Panc1 (cell line): ENCODE results near the gene SPATA1. TPM values are rescaled to one million over a fixed set of nuclear protein-coding genes. Genes with fewer than 3 reads are reported as not detected.
A peak's percentile ranks its signal among the peaks of the same experiment; 100 is the strongest.

Experiments used
- ATAC-seq: fragments of 200-7000 bp; cut with Tn5 transposase; 2 replicates; pipeline ENCODE4 v1.9.1; 2020; ENCODE audit warnings: mild to moderate bottlenecking, moderate library complexity
- BruUV-seq: library from RNA; stranded (reverse); fragments of 400-500 nt; replicated peaks from 2 replicates; lab custom pipeline; 2021; lab: Mats Ljungman, UMichigan
- CTCF ChIA-PET: fragments of 300-600 bp; sonication (Branson Sonifier 250); formaldehyde crosslinking; loops from one replicate; lab custom pipeline; 2022; ENCODE audit warnings: antibody characterized with exemption; lab: Charles Lee
- POLR2A ChIA-PET: fragments of 300-600 bp; sonication (Branson Sonifier 250); formaldehyde crosslinking; loops from one replicate; lab custom pipeline; 2022; ENCODE audit warnings: antibody characterized with exemption; lab: Charles Lee
- DNase-seq: peaks from one replicate; pipeline ENCODE4 v3.0.0-alpha.2; 2010; ENCODE audit warnings: low read depth, low spot score
- H3K27ac ChIP-seq: 2 replicates; pipeline ENCODE4 v1.5.1; 2011; ENCODE audit warnings: mild to moderate bottlenecking, low read length, inconsistent platforms
- H3K27me3 ChIP-seq: fragments of 200-500 bp; sonication (Bioruptor generic); 2 replicates; pipeline ENCODE4 v1.6.0; 2014; ENCODE audit warnings: low read length, inconsistent platforms; ENCODE audit not compliant: control insufficient read depth, insufficient read depth
- H3K36me3 ChIP-seq: fragments of 200-500 bp; sonication (Bioruptor generic); 2 replicates; pipeline ENCODE4 v1.5.1; 2014; ENCODE audit warnings: inconsistent platforms, mild to moderate bottlenecking, low read length, moderate library complexity; ENCODE audit not compliant: control insufficient read depth, insufficient read depth
- H3K4me1 ChIP-seq: 2 replicates; pipeline ENCODE4 v1.5.1; 2011; ENCODE audit warnings: inconsistent platforms, mild to moderate bottlenecking, low read length, moderate library complexity; ENCODE audit not compliant: control insufficient read depth, insufficient read depth
- H3K4me3 ChIP-seq, 2 experiments: 2 replicates each; pipeline ENCODE4 v1.5.1; 2011 to 2012; ENCODE audit warnings: low read depth in 2 of 2, low read length in 2 of 2, mild to moderate bottlenecking in 2 of 2, inconsistent platforms in 1 of 2, moderate library complexity in 1 of 2
- H3K9me3 ChIP-seq: fragments of 200-500 bp; sonication (Bioruptor generic); 2 replicates; pipeline ENCODE4 v1.5.1; 2014; ENCODE audit warnings: low read depth, mild to moderate bottlenecking, inconsistent platforms, low read length, moderate library complexity; ENCODE audit not compliant: control insufficient read depth, insufficient read depth
- POLR2AphosphoS5 ChIP-seq: IDR thresholded peaks from 2 replicates; pipeline ENCODE4 v1.6.1; 2012; ENCODE audit warnings: mild to moderate bottlenecking, low read depth, low read length, moderate library complexity
- SIN3A ChIP-seq: IDR thresholded peaks from 2 replicates; pipeline ENCODE4 v1.6.1; 2012; ENCODE audit warnings: low read depth, mild to moderate bottlenecking, low read length, moderate library complexity, borderline replicate concordance; ENCODE audit not compliant: insufficient read depth
- TCF7L2 ChIP-seq: IDR thresholded peaks from 2 replicates; pipeline ENCODE4 v1.6.1; 2011; ENCODE audit warnings: mild to moderate bottlenecking, low read depth, low read length, inconsistent platforms
- in situ Hi-C: cut with HindIII; loops from 2 replicates; pipeline ENCODE4 v1.10.0; 2016; ENCODE audit warnings: low sequenced_read_pairs, low pct_unique_long_range_greater_than_20kb
- intact Hi-C: fragments of 100-400 bp; cut with micrococcal nuclease; formaldehyde crosslinking; loops from one replicate; pipeline ENCODE4 v1.10.0; 2022; ENCODE audit not compliant: unreplicated experiment
- total RNA-seq: library from RNA; stranded (reverse); gene quantifications from one replicate; pipeline ENCODE4 v1.2.1, GENCODE V29; 2021; ENCODE audit not compliant: unreplicated experiment
- TF ChIP-seq, protein P1 (sequence below), 2 experiments: IDR thresholded peaks; 2 replicates each; pipeline ENCODE4 v1.6.1; 2011 to 2012; ENCODE audit warnings: low read depth in 2 of 2, control low read depth in 1 of 2, low read length in 1 of 2, mild to moderate bottlenecking in 1 of 2, moderate library complexity in 1 of 2; ENCODE audit not compliant: insufficient read depth in 1 of 2
- TF ChIP-seq, protein P2 (sequence below): fragments of 450-650 bp; IDR thresholded peaks from 2 replicates; pipeline ENCODE4 v1.5.1; 2017; ENCODE audit warnings: mild to moderate bottlenecking

Gene SPATA1
- total RNA-seq, 1 experiment from 2014 or later = 5.0 TPM

DNA sequence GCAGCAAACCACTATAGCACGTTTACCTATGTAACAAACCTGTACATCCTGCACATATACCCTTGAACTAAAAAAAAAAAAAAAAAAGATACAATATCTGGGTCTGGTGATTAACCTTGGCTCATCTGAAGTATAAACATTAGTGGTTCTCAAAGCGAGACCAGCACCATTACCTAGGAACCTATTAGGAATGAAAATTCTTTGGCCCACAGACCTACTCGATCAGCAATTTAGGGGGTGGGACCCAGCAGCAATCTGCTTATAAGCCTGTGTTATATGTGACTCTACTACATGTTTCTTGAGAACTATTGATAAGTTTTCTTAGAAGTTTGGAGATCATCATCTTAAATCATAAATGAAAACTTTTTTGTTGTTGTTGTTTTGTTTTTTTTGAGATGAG lies 9.7 kb upstream of the SPATA1 start:
- intact Hi-C loops = loop anchor here (1.0 kb wide), 1 partner anchor 12 kb away; no protein-coding TSS in a partner anchor
- H3K27me3 ChIP-seq = no peaks in the 10 kb centered on the region
- no peak for DNase-seq
- H3K36me3 ChIP-seq = peaks cover 83% of the 10 kb centered on the region
- TF ChIP-seq, protein P1, sequence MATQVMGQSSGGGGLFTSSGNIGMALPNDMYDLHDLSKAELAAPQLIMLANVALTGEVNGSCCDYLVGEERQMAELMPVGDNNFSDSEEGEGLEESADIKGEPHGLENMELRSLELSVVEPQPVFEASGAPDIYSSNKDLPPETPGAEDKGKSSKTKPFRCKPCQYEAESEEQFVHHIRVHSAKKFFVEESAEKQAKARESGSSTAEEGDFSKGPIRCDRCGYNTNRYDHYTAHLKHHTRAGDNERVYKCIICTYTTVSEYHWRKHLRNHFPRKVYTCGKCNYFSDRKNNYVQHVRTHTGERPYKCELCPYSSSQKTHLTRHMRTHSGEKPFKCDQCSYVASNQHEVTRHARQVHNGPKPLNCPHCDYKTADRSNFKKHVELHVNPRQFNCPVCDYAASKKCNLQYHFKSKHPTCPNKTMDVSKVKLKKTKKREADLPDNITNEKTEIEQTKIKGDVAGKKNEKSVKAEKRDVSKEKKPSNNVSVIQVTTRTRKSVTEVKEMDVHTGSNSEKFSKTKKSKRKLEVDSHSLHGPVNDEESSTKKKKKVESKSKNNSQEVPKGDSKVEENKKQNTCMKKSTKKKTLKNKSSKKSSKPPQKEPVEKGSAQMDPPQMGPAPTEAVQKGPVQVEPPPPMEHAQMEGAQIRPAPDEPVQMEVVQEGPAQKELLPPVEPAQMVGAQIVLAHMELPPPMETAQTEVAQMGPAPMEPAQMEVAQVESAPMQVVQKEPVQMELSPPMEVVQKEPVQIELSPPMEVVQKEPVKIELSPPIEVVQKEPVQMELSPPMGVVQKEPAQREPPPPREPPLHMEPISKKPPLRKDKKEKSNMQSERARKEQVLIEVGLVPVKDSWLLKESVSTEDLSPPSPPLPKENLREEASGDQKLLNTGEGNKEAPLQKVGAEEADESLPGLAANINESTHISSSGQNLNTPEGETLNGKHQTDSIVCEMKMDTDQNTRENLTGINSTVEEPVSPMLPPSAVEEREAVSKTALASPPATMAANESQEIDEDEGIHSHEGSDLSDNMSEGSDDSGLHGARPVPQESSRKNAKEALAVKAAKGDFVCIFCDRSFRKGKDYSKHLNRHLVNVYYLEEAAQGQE (IDR thresholded peaks at IDR 0.05; ENCODE audit: insufficient read depth in 1 of 2, low read depth in 2 of 2, low read length in 1 of 2) = no peak
- TF ChIP-seq POLR2AphosphoS5 (peak; percentile 73), SIN3A (no peak), TCF7L2 (no peak)
- TF ChIP-seq, protein P2, sequence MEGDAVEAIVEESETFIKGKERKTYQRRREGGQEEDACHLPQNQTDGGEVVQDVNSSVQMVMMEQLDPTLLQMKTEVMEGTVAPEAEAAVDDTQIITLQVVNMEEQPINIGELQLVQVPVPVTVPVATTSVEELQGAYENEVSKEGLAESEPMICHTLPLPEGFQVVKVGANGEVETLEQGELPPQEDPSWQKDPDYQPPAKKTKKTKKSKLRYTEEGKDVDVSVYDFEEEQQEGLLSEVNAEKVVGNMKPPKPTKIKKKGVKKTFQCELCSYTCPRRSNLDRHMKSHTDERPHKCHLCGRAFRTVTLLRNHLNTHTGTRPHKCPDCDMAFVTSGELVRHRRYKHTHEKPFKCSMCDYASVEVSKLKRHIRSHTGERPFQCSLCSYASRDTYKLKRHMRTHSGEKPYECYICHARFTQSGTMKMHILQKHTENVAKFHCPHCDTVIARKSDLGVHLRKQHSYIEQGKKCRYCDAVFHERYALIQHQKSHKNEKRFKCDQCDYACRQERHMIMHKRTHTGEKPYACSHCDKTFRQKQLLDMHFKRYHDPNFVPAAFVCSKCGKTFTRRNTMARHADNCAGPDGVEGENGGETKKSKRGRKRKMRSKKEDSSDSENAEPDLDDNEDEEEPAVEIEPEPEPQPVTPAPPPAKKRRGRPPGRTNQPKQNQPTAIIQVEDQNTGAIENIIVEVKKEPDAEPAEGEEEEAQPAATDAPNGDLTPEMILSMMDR = no peak
- POLR2A ChIA-PET = no interaction called here
- no peak overlapping the region for H3K4me3 ChIP-seq
- ATAC-seq = no peak
- in situ Hi-C loops = no loop called here
- CTCF ChIA-PET = no interaction called here
- H3K27ac ChIP-seq = no peak overlapping the region
- no peaks in the 10 kb centered on the region for H3K9me3 ChIP-seq
- no TSS peak for BruUV-seq
- H3K4me1 ChIP-seq = peaks cover 10% of the 10 kb centered on the region; the same call in 1 of the 2 replicates

DNA sequence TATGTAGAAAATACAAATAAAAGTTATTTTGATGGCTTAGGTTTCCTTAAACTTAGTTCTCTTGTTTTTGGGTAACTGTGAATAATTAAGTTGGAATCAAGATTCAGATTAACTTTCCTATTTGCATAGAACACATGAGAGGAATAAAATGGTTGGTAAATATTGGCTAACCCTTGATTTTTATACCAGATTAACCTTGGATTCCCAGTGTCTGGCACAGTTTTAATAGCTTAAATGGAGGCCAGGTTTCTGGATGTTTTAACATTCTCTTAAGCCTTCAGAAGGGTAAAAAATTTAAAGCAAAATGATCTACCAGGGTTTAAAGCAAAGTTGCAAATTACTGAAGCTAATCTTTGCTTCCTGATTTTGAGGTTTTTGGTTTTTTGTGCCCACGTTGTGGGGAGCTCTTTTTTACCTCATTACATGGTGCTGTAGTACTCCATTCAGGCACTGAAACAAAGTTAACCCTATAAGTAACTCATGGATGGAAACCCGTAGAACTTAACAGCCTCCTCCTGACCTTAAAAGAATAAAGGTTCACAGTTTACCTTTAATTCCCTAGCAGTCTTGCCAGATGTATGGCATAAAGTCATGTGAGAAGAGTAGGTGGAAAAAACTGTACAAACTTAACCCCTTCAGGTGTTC lies 8.4 kb upstream of the SPATA1 start:
- intact Hi-C loops = no loop called here
- Histone ChIP-seq H3K27ac (no peak overlapping the region), H3K36me3 (peaks cover 76% of the 10 kb centered on the region), H3K9me3 (no peaks in the 10 kb centered on the region), H3K4me1 (peaks cover 17% of the 10 kb centered on the region; the same call in 1 of the 2 replicates), H3K4me3 (no peak overlapping the region), H3K27me3 (no peaks in the 10 kb centered on the region)
- ChIA-PET POLR2A (interaction anchor here (0.8 kb wide), 1 partner anchor 11 kb away, joined by 4 read pairs; no protein-coding TSS in a partner anchor), CTCF (no interaction called here)
- BruUV-seq = TSS peak; percentile 3
- DNase-seq (no peak), ATAC-seq (no peak)
- TF ChIP-seq, protein P2 = no peak
- no peak for TF ChIP-seq POLR2AphosphoS5
- in situ Hi-C loops = no loop called here
